ENCODE measurements around the gene FAM227A. TPM values are rescaled to one million over a fixed set of nuclear protein-coding genes. Genes with fewer than 3 reads are reported as not detected.
A peak's percentile ranks its signal among the peaks of the same experiment; 100 is the strongest.
"Not testable (repeated sequence)": the region's sequence is repeated elsewhere in the genome, so short reads cannot be mapped to it uniquely, and the experiment has no call there.

The FAM227A gene
- total and polyA plus RNA-seq, 2 donors from 2014 or later, result 0.80 to 3.4 TPM

- no peak overlapping the region for H3K27ac ChIP-seq (ENCODE audit: low read depth in 2 of 2, low read length in 2 of 2)
- TF ChIP-seq CTCF (IDR thresholded peaks at IDR 0.05; ENCODE audit: borderline replicate concordance, extremely low read depth, insufficient read depth), result no peak
- H3K4me1 ChIP-seq (ENCODE audit: control insufficient read depth in 2 of 3, insufficient read depth in 2 of 3, low read depth in 1 of 3, low read length in 3 of 3), result peaks cover 2 to 12% (median 7%) of the 10 kb centered on the region in 3 donors
- no peaks in the 10 kb centered on the region for H3K27me3 ChIP-seq (ENCODE audit: control insufficient read depth, insufficient read depth, low read length)
- H3K36me3 ChIP-seq (ENCODE audit: control insufficient read depth in 2 of 3, insufficient read depth in 3 of 3, low read length in 3 of 3), result no peaks in the 10 kb centered on the region
- no peak for FAIRE-seq
- H3K9ac ChIP-seq (ENCODE audit: low read length in 3 of 3), result no peak overlapping the region
- no peak for DNase-seq
- intact Hi-C loops (cut with DNase I), result no loop called here
- H3K4me3 ChIP-seq (ENCODE audit: low read length in 3 of 3), result no peak overlapping the region
- no peaks in the 10 kb centered on the region for H3K9me3 ChIP-seq (ENCODE audit: control insufficient read depth in 2 of 3, insufficient read depth in 1 of 3, low read length in 3 of 3)
These were observed 3.3 kb downstream of the FAM227A start for GRCh38 chr22:38652859-38653258.

GRCh38 chr22:38649841-38650522, 6.2 kb downstream of the FAM227A start:
- no peaks in the 10 kb centered on the region for H3K9me3 ChIP-seq (ENCODE audit: control insufficient read depth in 2 of 3, insufficient read depth in 1 of 3, low read length in 3 of 3)
- no peak overlapping the region for H3K9ac ChIP-seq (ENCODE audit: low read length in 3 of 3)
- H3K36me3 ChIP-seq (ENCODE audit: control insufficient read depth in 2 of 3, insufficient read depth in 3 of 3, low read length in 3 of 3), result no peaks in the 10 kb centered on the region
- no peaks in the 10 kb centered on the region for H3K4me1 ChIP-seq (ENCODE audit: control insufficient read depth in 2 of 3, insufficient read depth in 2 of 3, low read depth in 1 of 3, low read length in 3 of 3)
- no peak overlapping the region for H3K4me3 ChIP-seq (ENCODE audit: low read length in 3 of 3)
- DNase-seq, result no peak
- intact Hi-C loops (cut with DNase I), result no loop called here
- no peak overlapping the region for H3K27ac ChIP-seq (ENCODE audit: low read depth in 2 of 2, low read length in 2 of 2)
- no peak for FAIRE-seq
- TF ChIP-seq CTCF (IDR thresholded peaks at IDR 0.05; ENCODE audit: borderline replicate concordance, extremely low read depth, insufficient read depth), result no peak
- no peaks in the 10 kb centered on the region for H3K27me3 ChIP-seq (ENCODE audit: control insufficient read depth, insufficient read depth, low read length)

GRCh38 chr22:38645430-38645829, 10.8 kb downstream of the FAM227A start:
- no peak overlapping the region for H3K4me3 ChIP-seq (ENCODE audit: low read length in 3 of 3)
- DNase-seq (no peak), FAIRE-seq (no peak)
- H3K36me3 ChIP-seq (ENCODE audit: control insufficient read depth in 2 of 3, insufficient read depth in 3 of 3, low read length in 3 of 3), result no peaks in the 10 kb centered on the region
- no peaks in the 10 kb centered on the region for H3K27me3 ChIP-seq (ENCODE audit: control insufficient read depth, insufficient read depth, low read length)
- no peaks in the 10 kb centered on the region for H3K4me1 ChIP-seq (ENCODE audit: control insufficient read depth in 2 of 3, insufficient read depth in 2 of 3, low read depth in 1 of 3, low read length in 3 of 3)
- TF ChIP-seq CTCF (IDR thresholded peaks at IDR 0.05; ENCODE audit: borderline replicate concordance, extremely low read depth, insufficient read depth), result no peak
- no peak overlapping the region for H3K9ac ChIP-seq (ENCODE audit: low read length in 3 of 3)
- intact Hi-C loops (cut with DNase I), result no loop called here
- H3K9me3 ChIP-seq (ENCODE audit: control insufficient read depth in 2 of 3, insufficient read depth in 1 of 3, low read length in 3 of 3), result no peaks in the 10 kb centered on the region
- no peak overlapping the region for H3K27ac ChIP-seq (ENCODE audit: low read depth in 2 of 2, low read length in 2 of 2)

- H3K4me3 ChIP-seq (ENCODE audit: low read length in 3 of 3); H3K9me3 ChIP-seq (ENCODE audit: control insufficient read depth in 2 of 3, insufficient read depth in 1 of 3, low read length in 3 of 3); H3K9ac ChIP-seq (ENCODE audit: low read length in 3 of 3); intact Hi-C loops (cut with DNase I); H3K4me1 ChIP-seq (ENCODE audit: control insufficient read depth in 2 of 3, insufficient read depth in 2 of 3, low read depth in 1 of 3, low read length in 3 of 3); H3K27ac ChIP-seq (ENCODE audit: low read depth in 2 of 2, low read length in 2 of 2); DNase-seq; H3K36me3 ChIP-seq (ENCODE audit: control insufficient read depth in 2 of 3, insufficient read depth in 3 of 3, low read length in 3 of 3); H3K27me3 ChIP-seq (ENCODE audit: control insufficient read depth, insufficient read depth, low read length): not testable (repeated sequence)
- FAIRE-seq, result peak; percentile 35
These were observed 11.9 kb downstream of the FAM227A start for GRCh38 chr22:38644245-38644644.

All from kidney (tissue), 14 donors.